RWPE1 (cell line): Measurements from ENCODE around the gene DDIT4.

ENCODE experiments used
- CTCF ChIA-PET: fragments of 350-600 bp; sonication (Branson Sonifier 250); formaldehyde crosslinking; extraction: SDS; loops from one replicate; lab custom pipeline; 2021; lab: Yijun Ruan, JAX
- POLR2A ChIA-PET: fragments of 400-600 bp; formaldehyde crosslinking; extraction: SDS; loops from one replicate; lab custom pipeline; 2020; ENCODE audit warnings: antibody characterized with exemption; ENCODE audit not compliant: low non-redundant PET; lab: Yijun Ruan, JAX
- DNase-seq: peaks from one replicate; pipeline ENCODE4 v3.0.0; 2012; ENCODE audit warnings: low spot score
- H3K27ac ChIP-seq: fragments of 450-650 bp; 2 replicates; pipeline ENCODE4 v1.5.1; 2017
- CTCF ChIP-seq: fragments of 450-650 bp; conservative IDR thresholded peaks from 2 replicates; pipeline ENCODE4 v1.5.1; 2017; ENCODE audit warnings: low read depth, mild to moderate bottlenecking

Gene DDIT4

GRCh38 chr10:72229261-72230251, 44.2 kb upstream of the DDIT4 start:
- no peak for TF ChIP-seq CTCF
- H3K27ac ChIP-seq = no peak overlapping the region
- no peak for DNase-seq
- ChIA-PET CTCF (interaction anchor here (0.6 to 1.1 kb wide), 5 partner anchors 25 to 333 kb away, joined by 3 to 6 read pairs (median 3); no protein-coding TSS in a partner anchor), POLR2A (interaction anchor here (1.0 kb wide), 1 partner anchor 44 kb away, joined by 3 read pairs; no protein-coding TSS in a partner anchor)

DNA sequence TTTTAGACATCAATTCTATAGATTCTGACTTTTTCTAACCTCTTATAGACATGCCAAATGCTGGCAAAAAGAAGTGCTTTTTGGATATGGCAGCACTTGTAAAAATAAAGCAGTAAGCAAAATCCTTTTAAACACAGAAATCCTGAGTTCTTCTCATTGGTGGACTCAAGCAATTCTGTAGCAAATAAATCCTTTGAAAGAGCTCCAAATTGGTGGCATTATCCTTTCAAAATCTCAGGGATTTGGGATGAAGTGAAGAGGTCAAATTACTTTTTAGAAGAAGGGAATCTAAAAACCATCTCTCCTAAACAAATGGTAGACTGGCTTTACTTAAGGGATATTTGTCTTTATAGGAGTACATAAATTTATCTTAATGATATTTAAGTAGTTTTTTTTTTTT, 40.1 kb upstream of the DDIT4 start:
- H3K27ac ChIP-seq = no peak overlapping the region
- ChIA-PET CTCF (no interaction called here), POLR2A (no interaction called here)
- TF ChIP-seq CTCF = no peak
- DNase-seq = no peak

GRCh38 chr10:72234560-72235095, 39.1 kb upstream of the DDIT4 start:
- no peak for DNase-seq
- TF ChIP-seq CTCF = no peak
- H3K27ac ChIP-seq = peak overlapping the region; percentile 36
- ChIA-PET POLR2A (no interaction called here), CTCF (no interaction called here)

DNA sequence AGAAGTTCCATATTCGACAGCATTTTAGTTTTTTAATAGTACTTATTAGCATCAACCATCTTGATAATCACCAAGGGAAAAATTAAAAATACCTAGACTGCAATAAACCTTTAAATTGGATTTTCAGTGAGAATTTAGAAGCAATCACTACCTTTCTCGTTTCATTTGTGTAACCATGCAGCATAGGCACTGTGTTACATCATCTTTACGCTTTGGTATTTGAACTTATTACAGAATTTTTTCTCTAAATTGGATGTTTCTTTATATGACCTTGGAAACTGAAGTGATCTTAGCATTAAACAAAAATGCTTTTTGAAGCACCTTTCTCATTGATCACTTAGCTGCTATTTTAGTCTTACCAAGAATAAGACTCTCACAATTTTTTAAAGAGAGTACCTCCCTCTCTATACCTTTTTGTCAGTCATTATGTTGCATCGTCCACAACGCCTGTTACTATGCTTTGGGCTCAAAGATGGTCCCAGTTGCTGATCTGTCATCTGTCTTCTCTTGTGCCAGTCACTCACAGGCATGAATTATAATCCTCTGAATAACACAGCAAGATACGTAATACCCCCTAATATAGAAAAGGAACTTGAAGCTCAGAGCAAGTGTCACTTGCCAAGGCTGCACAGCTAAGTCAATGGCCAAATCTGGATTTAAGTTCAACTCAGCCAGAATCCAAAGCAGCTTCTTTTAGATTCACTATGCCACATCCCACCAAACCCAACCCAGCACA, 38.0 kb upstream of the DDIT4 start:
- DNase-seq = no peak
- peak overlapping the region; percentile 36; the same call in 1 of the 2 replicates for H3K27ac ChIP-seq
- ChIA-PET CTCF (interaction anchor here (0.5 to 1.5 kb wide), 2 partner anchors 102 to 939 kb away, joined by 3 read pairs; no protein-coding TSS in a partner anchor), POLR2A (interaction anchor here (0.6 to 1.4 kb wide), 2 partner anchors 38 to 71 kb away, joined by 4 read pairs; partner anchors contain the start of gene DDIT4)
- TF ChIP-seq CTCF = no peak

- TF ChIP-seq CTCF = no peak
- POLR2A ChIA-PET = no interaction called here
- CTCF ChIA-PET = interaction anchor here (0.6 to 1.5 kb wide), 2 partner anchors 12 to 36 kb away, joined by 3 to 8 read pairs; partner anchors contain the start of gene DDIT4
- peak overlapping the region; percentile 43 for H3K27ac ChIP-seq
- no peak for DNase-seq
Observed at GRCh38 chr10:72238392-72239175, 35.1 kb upstream of the DDIT4 start.
